ENCODE results near the gene ANKRD13C.

GRCh38 chr1:70358921-70359564 lies 4.5 kb upstream of the ANKRD13C start:
- no peak for TF ChIP-seq REST (IDR thresholded peaks at IDR 0.05; ENCODE audit: insufficient read depth in 1 of 2, low read depth in 2 of 2, low read length in 2 of 2)
- TF ChIP-seq SIN3A (IDR thresholded peaks at IDR 0.05; ENCODE audit: borderline replicate concordance, insufficient read depth, low read length), result no peak
